Left lung (tissue), 10 donors: ENCODE data around the gene ATG4B. TPM values are rescaled to one million over a fixed set of nuclear protein-coding genes. Genes with fewer than 3 reads are reported as not detected.

Source experiments
- ATAC-seq: fragments of 200-7000 bp; cut with Tn5 transposase; one replicate; pipeline ENCODE4 v1.9.1; 2020; ENCODE audit warnings: moderate library complexity
- DNase-seq, 4 donors: peaks; one replicate each; pipeline ENCODE4 v3.0.0-alpha.2; 2013 to 2020
- H3K27ac ChIP-seq, 2 donors: fragments of 200-600 bp; sonication (generic) in 1 of 2; one replicate each; pipeline versions ENCODE4 v1.5.0 to v1.8.0; 2020 to 2021
- H3K27me3 ChIP-seq, 2 donors: fragments of 200-600 bp; sonication (generic) in 1 of 2; one replicate each; pipeline versions ENCODE4 v1.5.0 to v1.8.0; 2020 to 2021
- H3K36me3 ChIP-seq, 2 donors: fragments of 200-600 bp; sonication (generic) in 1 of 2; one replicate each; pipeline versions ENCODE4 v1.5.0 to v1.8.0; 2020 to 2021
- H3K4me1 ChIP-seq, 2 donors: fragments of 200-600 bp; one replicate each; pipeline ENCODE4 v1.8.0; 2021
- H3K4me3 ChIP-seq, 2 donors: fragments of 200-600 bp; sonication (generic) in 1 of 2; one replicate each; pipeline versions ENCODE4 v1.5.0 to v1.8.0; 2020 to 2021; ENCODE audit warnings: mild to moderate bottlenecking in 1 of 2
- H3K9me3 ChIP-seq, 2 donors: fragments of 200-600 bp; sonication (generic) in 1 of 2; one replicate each; pipeline versions ENCODE4 v1.5.0 to v1.8.0; 2020 to 2021
- CTCF ChIP-seq, 2 donors: fragments of 200-600 bp; sonication (generic) in 1 of 2; IDR thresholded peaks; one replicate each; pipeline versions ENCODE4 v1.5.0 to v1.8.0; 2021; ENCODE audit warnings: antibody characterized with exemption in 2 of 2
- intact Hi-C, 2 donors: fragments of 100-400 bp; cut with DNase I; formaldehyde crosslinking; loops; one replicate each; pipeline versions ENCODE4 v1.11.2 to v1.14.2; 2022
- polyA plus RNA-seq, 6 donors: library from polyadenylated mRNA; unstranded; fragments of 120-200 nt; gene quantifications; one replicate each; pipeline ENCODE4 v1.2.1, GENCODE V29; 2013; ENCODE audit not compliant: insufficient read length in 6 of 6
- total RNA-seq, 2 donors: library from RNA; stranded (reverse); fragmentation: NEBNext Ultra II Directional; extraction: Animal tissue kit (Norgen Biotek cat#: 25700); gene quantifications; one replicate each; pipeline ENCODE4 v1.2.1, GENCODE V29; 2021
- donor health status: DM: no; HTN: yes; CAD: no.
- donor health status: DM: no; HTN: no; CAD: no.

ATG4B gene
- total and polyA plus RNA-seq, 8 donors: 60.5 to 98.3 (median 79.3) TPM

GRCh38 chr2:241701149-241701398, 63.6 kb downstream of the ATG4B start:
- H3K27ac ChIP-seq: peak overlapping the region; percentile 88 to 94
- DNase-seq: no peak
- no peaks in the 10 kb centered on the region for H3K27me3 ChIP-seq
- peaks cover 0 to 29% of the 10 kb centered on the region in 2 donors for H3K4me1 ChIP-seq
- H3K4me3 ChIP-seq: peak overlapping the region; percentile 69 to 87
- H3K9me3 ChIP-seq: no peaks in the 10 kb centered on the region
- peak; percentile 15 to 36 for TF ChIP-seq CTCF (IDR thresholded peaks at IDR 0.05)
- intact Hi-C loops: no loop called here
- no peak for ATAC-seq
- H3K36me3 ChIP-seq: peaks cover 0 to 17% of the 10 kb centered on the region in 2 donors

- Histone ChIP-seq H3K27me3 (no peaks in the 10 kb centered on the region), H3K36me3 (peaks cover 0 to 22% of the 10 kb centered on the region in 2 donors), H3K9me3 (no peaks in the 10 kb centered on the region), H3K27ac (peak within 1 kb of the TSS; percentile 88 to 94), H3K4me3 (peak within 1 kb of the TSS; percentile 80 to 87), H3K4me1 (peaks cover 0 to 29% of the 10 kb centered on the region in 2 donors)
- peak; percentile 86 for ATAC-seq
- no peak for TF ChIP-seq CTCF (IDR thresholded peaks at IDR 0.05)
- intact Hi-C loops: no loop called here
- peak; percentile 93 to 98 (median 96) for DNase-seq
Measured at GRCh38 chr2:241701399-241702154, 64.1 kb downstream of the ATG4B start, which contains the start of gene ING5. TSS of gene ING5 (plus strand) at chr2:241702039. CDS start at chr2:241702066, 27 bp downstream.

GRCh38 chr2:241702155-241703031, 64.9 kb downstream of the ATG4B start:
- intact Hi-C loops: no loop called here
- DNase-seq (peak; percentile 78 to 97 (median 88)), ATAC-seq (peak; percentile 90)
- peak overlapping the region; percentile 80 to 87 for H3K4me3 ChIP-seq
- H3K36me3 ChIP-seq: peaks cover 0 to 30% of the 10 kb centered on the region in 2 donors
- peaks cover 0 to 29% of the 10 kb centered on the region in 2 donors for H3K4me1 ChIP-seq
- no peaks in the 10 kb centered on the region for H3K27me3 ChIP-seq
- H3K27ac ChIP-seq: peak overlapping the region; percentile 88 to 94
- TF ChIP-seq CTCF (IDR thresholded peaks at IDR 0.05): peak in 1 of 2 donors; percentile 33
- H3K9me3 ChIP-seq: no peaks in the 10 kb centered on the region

GRCh38 chr2:241703032-241703604, 65.6 kb downstream of the ATG4B start:
- intact Hi-C loops: no loop called here
- peak in 3 of 4 donors; percentile 4 to 56 (median 16) for DNase-seq

More at GRCh38 chr2:241703032-241703604, 65.6 kb downstream of the ATG4B start:
- Histone ChIP-seq H3K27me3 (no peaks in the 10 kb centered on the region), H3K27ac (peak overlapping the region; percentile 56 to 94), H3K4me1 (peaks cover 0 to 29% of the 10 kb centered on the region in 2 donors), H3K4me3 (peak overlapping the region; percentile 80 to 87), H3K36me3 (peaks cover 0 to 37% of the 10 kb centered on the region in 2 donors), H3K9me3 (no peaks in the 10 kb centered on the region)
- no peak for TF ChIP-seq CTCF (IDR thresholded peaks at IDR 0.05)
- ATAC-seq: no peak
